ENCODE measurements around the gene PPP1R3E. TPM values are rescaled to one million over a fixed set of nuclear protein-coding genes. Genes with fewer than 3 reads are reported as not detected.

Gene PPP1R3E
- total RNA-seq, 1 experiment from 2014 or later = 3.9 TPM

DNA sequence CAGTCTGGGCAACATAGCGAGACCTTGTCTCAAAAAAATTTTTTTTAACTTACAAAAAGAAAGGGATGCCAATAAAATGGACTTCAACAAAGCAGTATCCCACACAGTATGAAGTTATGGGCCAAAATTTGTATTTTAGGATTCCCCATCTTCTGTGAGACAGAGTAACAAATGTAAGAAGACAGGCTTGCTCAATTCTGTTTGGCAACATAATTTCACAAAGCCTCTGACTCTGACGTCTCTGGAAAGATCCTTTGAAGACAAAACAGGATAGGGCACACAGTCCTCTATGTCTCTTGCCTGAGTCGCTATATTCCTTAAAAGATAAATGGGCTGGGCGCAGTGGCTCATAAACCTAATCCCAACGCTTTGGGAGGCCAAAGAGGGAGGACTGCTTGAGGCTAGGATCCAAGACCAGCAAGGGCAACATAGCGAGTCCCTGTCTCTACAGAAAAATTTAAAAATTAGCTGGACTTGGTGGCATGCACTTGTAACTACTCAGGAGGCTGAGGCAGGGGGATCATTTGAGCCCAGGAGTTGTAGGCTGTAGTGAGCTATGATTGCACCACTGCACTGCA lies 15.7 kb downstream of the PPP1R3E start:
- no peak overlapping the region for H2BK20ac ChIP-seq (ENCODE audit: low read depth, low read length, poor library complexity, severe bottlenecking)
- H3K79me1 ChIP-seq (ENCODE audit: insufficient read depth, low read depth, low read length, poor library complexity, severe bottlenecking) = no peaks in the 10 kb centered on the region
- peaks cover 10% of the 10 kb centered on the region for H3K23me2 ChIP-seq (ENCODE audit: insufficient read length, low read depth, low read length, poor library complexity, severe bottlenecking)
- H3T11ph ChIP-seq (ENCODE audit: low read length) = no peak overlapping the region
- no peak overlapping the region for H3K23ac ChIP-seq (ENCODE audit: insufficient read length, low read depth, low read length)
- H3K4ac ChIP-seq (ENCODE audit: low read depth, low read length) = no peak overlapping the region
- H3K4me2 ChIP-seq (ENCODE audit: insufficient read depth, insufficient read length, low read length) = peak overlapping the region; percentile 67
- no peak overlapping the region for H3K14ac ChIP-seq (ENCODE audit: insufficient read depth, low read length)
- no peak for DNase-seq
- no peak overlapping the region for H2BK120ac ChIP-seq (ENCODE audit: low read depth, low read length, poor library complexity, severe bottlenecking)
- TF ChIP-seq, protein P1, sequence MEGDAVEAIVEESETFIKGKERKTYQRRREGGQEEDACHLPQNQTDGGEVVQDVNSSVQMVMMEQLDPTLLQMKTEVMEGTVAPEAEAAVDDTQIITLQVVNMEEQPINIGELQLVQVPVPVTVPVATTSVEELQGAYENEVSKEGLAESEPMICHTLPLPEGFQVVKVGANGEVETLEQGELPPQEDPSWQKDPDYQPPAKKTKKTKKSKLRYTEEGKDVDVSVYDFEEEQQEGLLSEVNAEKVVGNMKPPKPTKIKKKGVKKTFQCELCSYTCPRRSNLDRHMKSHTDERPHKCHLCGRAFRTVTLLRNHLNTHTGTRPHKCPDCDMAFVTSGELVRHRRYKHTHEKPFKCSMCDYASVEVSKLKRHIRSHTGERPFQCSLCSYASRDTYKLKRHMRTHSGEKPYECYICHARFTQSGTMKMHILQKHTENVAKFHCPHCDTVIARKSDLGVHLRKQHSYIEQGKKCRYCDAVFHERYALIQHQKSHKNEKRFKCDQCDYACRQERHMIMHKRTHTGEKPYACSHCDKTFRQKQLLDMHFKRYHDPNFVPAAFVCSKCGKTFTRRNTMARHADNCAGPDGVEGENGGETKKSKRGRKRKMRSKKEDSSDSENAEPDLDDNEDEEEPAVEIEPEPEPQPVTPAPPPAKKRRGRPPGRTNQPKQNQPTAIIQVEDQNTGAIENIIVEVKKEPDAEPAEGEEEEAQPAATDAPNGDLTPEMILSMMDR (conservative IDR thresholded peaks at IDR 0.05) = no peak
- Mint-ChIP-seq H3K9me3 (no peaks in the 10 kb centered on the region; a peak in 1 of 5 replicates), H3K36me3 (ENCODE audit: insufficient read depth in 1 of 3, low read depth in 3 of 3) (no peaks in the 10 kb centered on the region; a peak in 2 of 7 replicates), H3K27me3 (ENCODE audit: low read depth) (peaks cover 83% of the 10 kb centered on the region), H3K27ac (no peak overlapping the region), H3K4me3 (peak overlapping the region; percentile 90 to 97), H3K4me1 (peaks cover 13 to 14% of the 10 kb centered on the region in 2 experiments)
- no peak overlapping the region for H3K27ac ChIP-seq (ENCODE audit: insufficient read length, low read depth, low read length)
- H2AFZ ChIP-seq (ENCODE audit: low read length) = no peak overlapping the region
- no peak overlapping the region for H3K56ac ChIP-seq (ENCODE audit: insufficient read length, low read depth, low read length)
- no peak overlapping the region for H2AK5ac ChIP-seq (ENCODE audit: insufficient read length, low read length)
- no peak overlapping the region for H2BK5ac ChIP-seq (ENCODE audit: insufficient read length, low read length)
- H4K8ac ChIP-seq (replicated peaks; ENCODE audit: insufficient read length, low read depth, low read length) = no peak overlapping the region
- H2BK15ac ChIP-seq (ENCODE audit: low read depth, low read length) = no peak overlapping the region
- WGBS (ENCODE audit: extremely low coverage, insufficient read length, low lambda C conversion rate) = no CpG with 5 or more reads among the region's 6 CpGs
- no peak overlapping the region for H4K5ac ChIP-seq (ENCODE audit: insufficient read length, low read depth, low read length)
- no peak overlapping the region for H4K91ac ChIP-seq (ENCODE audit: insufficient read length, low read depth, low read length)
- H3K79me2 ChIP-seq (ENCODE audit: insufficient read depth, low read length) = no peaks in the 10 kb centered on the region
- H2BK12ac ChIP-seq (ENCODE audit: insufficient read length, low read depth, low read length) = no peak overlapping the region
- H3K9me3 ChIP-seq (ENCODE audit: control insufficient read depth, low read depth, low read length) = no peaks in the 10 kb centered on the region
- no peaks in the 10 kb centered on the region for H4K20me1 ChIP-seq (ENCODE audit: control insufficient read depth, insufficient read depth, insufficient read length)
- no peaks in the 10 kb centered on the region for H3K4me1 ChIP-seq (ENCODE audit: insufficient read depth, low read length)
- no peak overlapping the region for H3K18ac ChIP-seq (ENCODE audit: insufficient read length, low read depth, low read length)
- peak overlapping the region; percentile 31 for H3K9ac ChIP-seq (ENCODE audit: extremely low read depth, insufficient read length, low read length)
- peaks cover 24% of the 10 kb centered on the region; the same call in 1 of the 2 replicates for H3K27me3 ChIP-seq (ENCODE audit: insufficient read depth, low read length)

Data from H9 (cell line).